GM08714 (cell line): ENCODE data around the gene UNK.
"Not testable (repeated sequence)": the region's sequence is repeated elsewhere in the genome, so short reads cannot be mapped to it uniquely, and the experiment has no call there.

Source experiments
- H3K4me3 ChIP-seq: fragments of 200-500 bp; sonication (Bioruptor generic); 2 replicates; pipeline ENCODE4 v1.5.1; 2014; ENCODE audit warnings: mild to moderate bottlenecking, low read length, inconsistent platforms
- ZNF274 ChIP-seq: IDR thresholded peaks from 2 replicates; pipeline ENCODE4 v1.6.1; 2012; ENCODE audit warnings: mild to moderate bottlenecking, low read depth, low read length

Gene UNK

GRCh38 chr17:75751676-75752404 lies 32.8 kb upstream of the UNK start:
- no peak overlapping the region for H3K4me3 ChIP-seq
- TF ChIP-seq ZNF274: no peak

GRCh38 chr17:75752405-75752709 lies 32.2 kb upstream of the UNK start:
- TF ChIP-seq ZNF274: no peak
- H3K4me3 ChIP-seq: no peak overlapping the region

- TF ChIP-seq ZNF274: no peak
- H3K4me3 ChIP-seq: peak overlapping the region; percentile 49; the same call in 1 of the 2 replicates
These were observed 31.6 kb upstream of the UNK start for GRCh38 chr17:75752802-75753513.

- H3K4me3 ChIP-seq: peak overlapping the region; percentile 49; the same call in 1 of the 2 replicates
- no peak for TF ChIP-seq ZNF274
These were observed 30.9 kb upstream of the UNK start for GRCh38 chr17:75753514-75754377.

GRCh38 chr17:75754378-75755204 lies 30.0 kb upstream of the UNK start:
- TF ChIP-seq ZNF274: no peak
- no peak overlapping the region for H3K4me3 ChIP-seq

GRCh38 chr17:75755205-75755901 lies 29.3 kb upstream of the UNK start:
- TF ChIP-seq ZNF274: no peak
- no peak overlapping the region for H3K4me3 ChIP-seq

GRCh38 chr17:75755990-75756389 lies 28.6 kb upstream of the UNK start:
- TF ChIP-seq ZNF274: no peak

GRCh38 chr17:75756451-75757085 lies 28.0 kb upstream of the UNK start:
- no peak for TF ChIP-seq ZNF274
- no peak overlapping the region for H3K4me3 ChIP-seq

More at GRCh38 chr17:75755990-75756389, 28.6 kb upstream of the UNK start:
- H3K4me3 ChIP-seq: no peak overlapping the region

- H3K4me3 ChIP-seq: no peak overlapping the region
- TF ChIP-seq ZNF274: no peak
These were observed 27.4 kb upstream of the UNK start for GRCh38 chr17:75757086-75757681.

GRCh38 chr17:75758131-75758905 lies 26.3 kb upstream of the UNK start:
- no peak overlapping the region for H3K4me3 ChIP-seq
- no peak for TF ChIP-seq ZNF274

GRCh38 chr17:75759457-75759856 lies 25.1 kb upstream of the UNK start:
- no peak overlapping the region for H3K4me3 ChIP-seq
- TF ChIP-seq ZNF274: no peak

GRCh38 chr17:75759978-75760640 lies 24.5 kb upstream of the UNK start:
- not testable (repeated sequence) for H3K4me3 ChIP-seq
